Pulmonary artery endothelial cell (primary cell): Measurements from ENCODE around the gene TOMM40L. TPM values are rescaled to one million over a fixed set of nuclear protein-coding genes. Genes with fewer than 3 reads are reported as not detected.

Experiments used
- DNase-seq: peaks from one replicate; pipeline ENCODE4 v3.0.0-alpha.2; 2011; ENCODE audit warnings: low read depth, low spot score
- total RNA-seq: library from RNA; depleted of rRNA; stranded (reverse); fragments of >200 nt; gene quantifications from 2 replicates; pipeline ENCODE4 v1.2.3, GENCODE V29; 2014

TOMM40L gene
- 20.4 and 29.7 TPM in 2 replicates for total RNA-seq

DNA sequence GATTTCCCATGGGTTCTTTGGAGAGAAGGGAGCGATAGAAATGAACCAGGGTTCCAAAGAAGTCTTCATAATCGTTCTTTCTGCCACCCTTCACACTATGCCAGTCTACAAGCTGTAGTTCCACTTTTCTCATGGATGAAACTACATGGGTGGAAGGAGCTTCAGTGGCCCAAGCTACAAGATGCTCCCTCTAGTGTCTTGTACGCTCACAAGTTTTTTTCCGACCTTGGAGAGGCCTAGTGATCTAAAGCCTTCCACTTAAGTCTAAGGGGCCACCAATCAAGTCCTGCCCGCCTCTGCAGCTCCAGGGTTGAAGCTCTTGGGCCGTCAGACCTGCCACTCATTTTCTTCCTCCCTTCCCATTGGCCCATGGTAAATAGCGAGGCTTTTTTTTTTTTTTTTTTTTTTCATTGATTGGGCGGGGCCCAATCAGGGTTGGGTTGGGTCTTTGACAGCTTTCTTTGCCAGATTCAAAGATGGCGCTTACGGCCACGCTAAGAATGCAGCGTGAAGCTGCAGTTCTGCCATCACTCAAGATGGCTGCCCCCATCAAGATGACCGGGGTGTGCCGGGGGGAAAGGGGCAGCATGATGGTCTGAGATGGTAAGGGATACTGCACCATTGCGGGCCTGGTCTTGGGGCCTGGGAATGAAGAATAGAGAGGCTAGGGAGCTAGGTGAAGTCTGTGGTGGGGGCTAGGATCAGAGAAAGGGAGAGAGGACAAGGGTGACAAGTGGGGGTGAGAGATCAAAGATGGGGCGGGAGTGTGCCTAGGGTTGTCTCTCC, at the start of gene TOMM40L:
Gene TOMM40L (plus strand): TSS at position 527 of the 786 bp plus-strand sequence. CDS start 430 bp downstream, outside the sequence.
- DNase-seq = peak; percentile 99

DNA sequence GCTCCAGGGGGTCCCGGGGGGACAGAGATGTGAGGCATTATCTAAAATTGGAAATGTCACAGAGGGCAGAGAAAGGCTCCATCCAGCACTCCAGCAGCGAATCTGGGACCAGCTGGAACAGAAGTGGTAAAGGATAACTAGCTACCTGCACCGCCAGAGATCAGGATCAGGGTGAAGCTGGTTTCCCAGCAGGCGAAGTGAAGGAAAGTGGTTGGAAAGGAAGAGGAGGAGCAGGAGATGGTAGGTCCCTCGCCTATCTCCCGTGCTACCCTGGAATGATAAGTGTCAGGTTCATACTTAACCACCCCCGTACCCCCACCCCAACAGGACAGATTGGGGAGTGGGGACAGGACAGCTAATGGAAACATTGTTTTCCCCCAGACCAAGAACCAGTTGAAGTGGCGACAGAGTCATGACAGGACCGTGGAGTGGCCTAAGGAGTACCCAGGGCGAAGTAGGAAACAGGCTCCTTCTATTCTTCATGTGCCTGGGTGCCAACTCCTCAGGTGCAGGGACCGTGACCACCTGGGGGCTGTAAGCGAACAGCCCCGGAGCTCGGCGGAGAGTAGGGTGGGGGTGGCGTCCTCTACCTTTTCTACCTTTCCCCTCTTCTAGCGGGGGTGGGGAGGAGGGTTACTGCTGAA, 49.3 kb upstream of the TOMM40L start:
- no peak for DNase-seq

GRCh38 chr1:161177112-161177935, 48.5 kb upstream of the TOMM40L start, which contains the start of gene B4GALT3:
TSS of gene B4GALT3 (minus strand) at chr1:161177507. CDS start at chr1:161176060, 1,447 bp downstream.
- DNase-seq = no peak

DNA sequence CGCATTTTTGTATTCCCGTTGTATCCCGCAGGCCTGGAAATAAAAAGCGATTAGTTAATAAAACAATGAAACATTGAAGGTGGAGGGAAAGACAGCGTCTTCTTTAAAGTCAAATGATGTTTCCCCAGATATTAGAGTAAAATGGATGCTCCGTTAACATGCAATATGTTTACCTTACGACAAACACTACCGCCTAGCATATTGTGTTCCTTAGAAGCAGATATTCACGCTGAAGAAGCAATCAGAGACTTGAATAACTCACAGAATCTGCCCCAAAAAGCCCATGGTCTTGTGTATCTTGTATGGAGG, 48.0 kb upstream of the TOMM40L start:
- DNase-seq = no peak

- DNase-seq = no peak
Measured at GRCh38 chr1:161179698-161180097, 46.2 kb upstream of the TOMM40L start.

GRCh38 chr1:161180639-161181038, 45.2 kb upstream of the TOMM40L start:
- no peak for DNase-seq

- no peak for DNase-seq
Measured at GRCh38 chr1:161182214-161182613, 43.6 kb upstream of the TOMM40L start.

- peak; percentile 90 for DNase-seq
Measured at GRCh38 chr1:161185282-161185682, 40.6 kb upstream of the TOMM40L start.

DNA sequence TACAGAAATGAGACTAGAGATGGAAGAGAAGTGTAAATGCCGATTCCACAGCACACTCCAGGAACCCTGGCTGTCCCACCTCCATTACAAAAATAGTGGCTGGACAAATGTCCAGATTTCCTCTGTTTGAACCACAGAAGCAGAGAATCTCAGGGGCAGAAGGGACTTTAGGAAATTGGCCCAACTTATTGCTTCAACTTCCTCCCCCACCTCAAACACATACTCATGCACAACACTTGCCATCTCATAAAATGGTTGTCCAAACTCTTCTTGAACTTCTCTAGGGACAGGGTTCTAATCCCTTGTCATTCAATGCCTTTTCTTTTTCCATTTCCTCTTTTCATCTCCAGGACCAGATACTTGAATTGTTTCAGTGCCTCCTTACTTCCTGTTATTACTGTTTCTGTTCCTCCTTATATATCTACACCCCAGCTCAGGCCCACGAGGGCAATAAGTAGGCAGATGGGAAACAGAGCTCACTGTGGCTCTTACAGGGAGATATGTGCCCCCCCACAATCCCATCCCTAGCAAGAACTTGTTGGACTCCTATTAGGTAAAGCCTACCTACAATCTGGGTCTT, 40.0 kb upstream of the TOMM40L start:
- no peak for DNase-seq

- no peak for DNase-seq
Measured at GRCh38 chr1:161187311-161187710, 38.5 kb upstream of the TOMM40L start.

DNA sequence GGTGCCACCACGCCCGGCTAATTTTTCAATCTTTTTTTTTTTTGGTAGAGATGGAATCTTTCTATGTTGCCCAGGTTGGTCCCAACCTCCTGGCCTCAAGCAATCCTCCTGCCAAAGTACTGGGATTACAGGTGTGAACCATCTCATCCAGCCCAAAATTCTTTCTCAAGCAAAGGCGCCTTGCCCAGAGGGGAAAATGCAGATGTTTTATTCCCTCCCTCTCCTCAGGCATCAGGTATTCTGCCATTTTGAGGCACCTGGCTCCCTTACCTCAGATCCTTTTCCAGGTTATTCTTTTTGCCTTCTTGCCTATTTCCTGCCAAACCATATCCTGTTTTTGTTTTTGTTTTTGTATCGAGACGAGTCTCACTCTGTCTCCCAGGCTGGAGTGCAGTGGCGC, 37.5 kb upstream of the TOMM40L start:
- no peak for DNase-seq

DNA sequence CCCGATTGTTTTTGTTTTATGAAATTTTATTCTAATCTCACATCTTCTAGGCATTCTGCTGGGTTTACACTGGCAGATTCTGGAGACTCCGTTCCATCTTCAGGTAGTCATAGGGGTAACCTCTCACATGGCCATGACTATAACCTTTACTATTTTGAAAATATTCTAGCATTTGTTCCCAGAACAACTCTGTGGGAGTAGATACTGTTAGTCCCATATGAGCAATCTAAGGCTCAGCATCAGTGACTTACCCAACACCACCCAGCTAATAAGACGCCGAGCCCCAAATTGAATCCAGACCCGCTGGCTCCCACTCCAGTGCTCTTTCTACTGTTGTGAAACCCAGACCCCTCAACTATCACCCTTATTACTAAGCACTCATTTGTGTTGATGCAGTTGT, 36.8 kb upstream of the TOMM40L start:
- no peak for DNase-seq

- no peak for DNase-seq
Measured at GRCh38 chr1:161190962-161191521, 34.8 kb upstream of the TOMM40L start.

GRCh38 chr1:161191971-161192370, 33.9 kb upstream of the TOMM40L start:
- no peak for DNase-seq

- no peak for DNase-seq
Measured at GRCh38 chr1:161192476-161193465, 33.1 kb upstream of the TOMM40L start.

DNA sequence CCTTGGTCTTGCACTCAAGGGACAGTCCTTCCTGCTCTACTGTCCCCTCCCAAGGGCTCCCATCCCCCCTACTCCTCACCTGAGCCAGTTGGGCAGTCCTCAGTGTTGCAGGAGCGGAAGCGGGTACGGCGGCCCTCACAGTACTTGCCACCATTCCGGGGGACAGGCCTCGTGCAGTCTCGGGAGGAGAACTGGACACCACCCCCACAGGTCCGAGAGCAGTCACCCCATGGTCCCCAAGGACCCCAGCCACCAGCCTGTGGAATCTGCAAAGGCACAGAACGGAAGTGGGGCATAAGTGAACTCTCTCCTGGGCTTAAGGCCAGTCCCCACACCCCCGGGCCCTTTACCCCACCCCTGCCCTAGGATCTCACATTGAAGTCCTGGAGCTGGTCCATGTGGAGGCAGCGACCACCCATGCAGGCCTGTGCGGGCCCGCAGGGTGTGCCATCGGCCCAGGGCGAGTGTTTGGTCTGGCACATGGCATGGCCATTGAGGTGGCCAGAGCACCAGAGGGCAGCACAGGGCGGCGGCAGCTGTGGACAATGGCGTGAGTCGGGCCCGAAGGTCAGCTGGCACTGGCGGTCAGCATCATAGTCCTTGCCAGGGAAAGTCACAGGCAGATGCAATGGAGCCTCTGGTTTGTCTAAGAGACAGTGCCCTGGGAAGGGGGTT, 32.2 kb upstream of the TOMM40L start:
- no peak for DNase-seq

- no peak for DNase-seq
Measured at GRCh38 chr1:161195171-161195570, 30.7 kb upstream of the TOMM40L start.

- DNase-seq = no peak
Measured at GRCh38 chr1:161196111-161196510, 29.7 kb upstream of the TOMM40L start.
